Muscle layer of colon (tissue), 2 donors: ENCODE results near the gene MCF2L.
"Not testable (repeated sequence)": the region's sequence is repeated elsewhere in the genome, so short reads cannot be mapped to it uniquely, and the experiment has no call there.

Source experiments
- H3K27ac ChIP-seq: one replicate; pipeline ENCODE4 v1.7.0; 2013; ENCODE audit warnings: low read depth, mild to moderate bottlenecking, low read length, moderate library complexity
- H3K27me3 ChIP-seq, 2 donors: one replicate each; pipeline ENCODE4 v1.7.0; 2013; ENCODE audit warnings: low read length in 2 of 2, mild to moderate bottlenecking in 2 of 2; ENCODE audit not compliant: insufficient read depth in 2 of 2, control insufficient read depth in 1 of 2
- H3K36me3 ChIP-seq: one replicate; pipeline ENCODE4 v1.7.0; 2013; ENCODE audit warnings: mild to moderate bottlenecking, low read length; ENCODE audit not compliant: insufficient read depth
- H3K4me1 ChIP-seq: one replicate; pipeline ENCODE4 v1.7.0; 2013; ENCODE audit warnings: mild to moderate bottlenecking, low read length; ENCODE audit not compliant: insufficient read depth
- H3K4me3 ChIP-seq, 2 donors: one replicate each; pipeline ENCODE4 v1.7.0; 2013; ENCODE audit warnings: low read length in 2 of 2, low read depth in 1 of 2, mild to moderate bottlenecking in 1 of 2, moderate library complexity in 1 of 2
- H3K9ac ChIP-seq: one replicate; pipeline ENCODE4 v1.7.0; 2013; ENCODE audit warnings: low read length
- H3K9me3 ChIP-seq: one replicate; pipeline ENCODE4 v1.7.0; 2013; ENCODE audit warnings: mild to moderate bottlenecking, low read length
- donor health status: abdominal sarcoma.
- donor health status: Adenocarcinoma of cecum.

The MCF2L gene

DNA sequence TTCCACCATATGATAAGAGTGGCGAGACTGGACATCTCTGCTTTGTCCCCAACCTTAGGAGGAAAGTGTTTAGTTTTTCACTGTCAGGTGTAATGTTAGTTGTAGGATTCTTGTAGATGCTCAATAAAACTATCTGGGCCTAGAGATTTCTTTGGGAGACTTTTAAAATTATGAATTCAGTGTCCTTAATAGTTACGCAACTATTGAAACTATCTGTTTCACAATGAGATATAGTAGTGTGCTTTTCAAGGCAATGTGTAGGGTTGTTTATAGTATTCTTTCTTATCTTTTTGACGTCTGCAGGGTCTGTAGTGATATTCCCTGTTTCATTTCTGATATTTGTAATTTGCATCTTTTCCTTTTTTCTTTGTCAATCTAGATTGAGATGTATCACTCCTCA lies 103.4 kb downstream of the MCF2L start:
- no peak overlapping the region for H3K9ac ChIP-seq
- no peak overlapping the region for H3K27ac ChIP-seq
- no peaks in the 10 kb centered on the region for H3K4me1 ChIP-seq
- no peaks in the 10 kb centered on the region for H3K36me3 ChIP-seq
- H3K4me3 ChIP-seq = no peak overlapping the region
- no peaks in the 10 kb centered on the region for H3K9me3 ChIP-seq
- H3K27me3 ChIP-seq = no peaks in the 10 kb centered on the region

DNA sequence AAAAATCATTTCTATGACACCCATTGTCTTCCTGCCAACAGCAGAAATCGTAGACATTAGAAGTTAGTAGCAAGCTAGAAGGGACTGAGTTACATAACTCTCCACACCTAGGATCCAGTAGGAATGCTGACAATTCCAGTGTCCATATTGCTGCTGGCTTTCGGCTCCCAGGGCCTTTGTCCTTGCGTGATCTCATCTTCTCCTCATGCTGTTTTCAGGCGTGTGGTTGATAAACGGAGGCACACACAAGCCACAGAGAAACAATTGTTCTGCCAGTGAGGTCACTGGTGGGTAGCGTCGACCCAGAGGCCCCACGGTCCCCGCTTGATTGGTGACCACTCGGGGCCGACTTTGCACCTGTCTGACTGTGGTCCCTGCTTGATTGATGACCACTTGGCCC lies 104.9 kb downstream of the MCF2L start:
- no peaks in the 10 kb centered on the region for H3K4me1 ChIP-seq
- no peak overlapping the region for H3K27ac ChIP-seq
- H3K27me3 ChIP-seq = no peaks in the 10 kb centered on the region
- no peaks in the 10 kb centered on the region for H3K36me3 ChIP-seq
- H3K4me3 ChIP-seq = no peak overlapping the region
- H3K9ac ChIP-seq = no peak overlapping the region
- H3K9me3 ChIP-seq = no peaks in the 10 kb centered on the region

DNA sequence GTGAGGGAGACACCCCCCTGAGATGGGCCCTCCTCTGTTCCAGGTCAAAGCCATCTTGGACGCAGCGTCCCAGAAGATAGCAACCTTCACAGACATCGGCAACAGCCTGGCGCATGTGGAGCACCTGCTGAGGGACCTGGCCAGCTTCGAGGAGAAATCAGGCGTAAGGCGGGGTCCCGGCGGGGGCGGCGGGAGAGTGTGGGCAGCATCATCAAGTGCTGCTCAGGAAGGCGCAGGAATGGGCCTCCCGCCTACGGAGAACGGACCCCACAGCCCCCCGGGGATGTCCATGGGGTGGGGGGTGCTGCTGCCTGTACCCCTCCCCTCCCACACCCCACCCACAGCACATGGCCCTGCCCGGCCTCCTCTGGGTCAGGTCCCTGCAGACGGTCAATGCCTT lies 105.4 kb downstream of the MCF2L start:
- Histone ChIP-seq H3K9ac (no peak overlapping the region), H3K4me3 (no peak overlapping the region), H3K27me3 (no peaks in the 10 kb centered on the region), H3K27ac (no peak overlapping the region), H3K36me3 (no peaks in the 10 kb centered on the region), H3K9me3 (no peaks in the 10 kb centered on the region), H3K4me1 (no peaks in the 10 kb centered on the region)

DNA sequence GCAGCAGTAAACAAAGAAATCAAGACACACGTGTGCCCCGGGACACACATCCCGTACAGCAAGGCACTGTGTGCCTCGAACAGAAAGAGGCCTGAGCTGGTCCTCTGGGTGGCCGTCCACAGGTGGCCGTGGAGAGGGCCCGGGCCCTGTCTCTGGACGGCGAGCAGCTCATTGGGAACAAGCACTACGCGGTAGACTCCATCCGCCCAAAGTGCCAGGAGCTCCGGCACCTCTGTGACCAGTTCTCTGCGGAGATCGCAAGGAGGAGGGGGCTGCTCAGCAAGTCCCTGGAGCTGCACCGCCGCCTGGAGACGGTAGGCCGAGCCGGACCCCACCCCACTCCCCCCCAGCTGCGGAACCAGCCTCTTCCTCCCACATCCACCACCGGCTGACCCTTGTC lies 105.9 kb downstream of the MCF2L start:
- Histone ChIP-seq H3K27ac (no peak overlapping the region), H3K9ac (no peak overlapping the region), H3K4me1 (no peaks in the 10 kb centered on the region), H3K27me3 (no peaks in the 10 kb centered on the region), H3K36me3 (no peaks in the 10 kb centered on the region), H3K9me3 (no peaks in the 10 kb centered on the region), H3K4me3 (no peak overlapping the region)

DNA sequence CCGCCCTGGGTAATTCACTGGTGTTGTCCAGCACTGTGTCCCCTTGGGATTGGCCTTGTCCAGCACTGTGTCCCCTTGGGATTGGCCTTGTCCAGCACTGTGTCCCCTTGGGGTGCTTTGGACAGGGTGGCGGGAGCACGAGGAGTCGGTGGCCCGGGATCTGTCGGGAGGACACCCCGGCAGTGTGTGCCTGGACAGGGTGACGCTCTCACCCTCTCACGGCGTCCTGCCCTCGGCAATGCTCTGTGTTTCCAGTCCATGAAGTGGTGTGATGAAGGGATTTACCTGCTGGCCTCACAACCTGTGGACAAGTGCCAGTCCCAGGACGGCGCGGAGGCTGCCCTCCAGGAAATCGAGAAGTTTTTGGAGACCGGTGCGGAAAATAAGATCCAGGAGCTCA lies 106.7 kb downstream of the MCF2L start:
- Histone ChIP-seq H3K9me3 (no peaks in the 10 kb centered on the region), H3K4me1 (no peaks in the 10 kb centered on the region), H3K9ac (no peak overlapping the region), H3K27me3 (no peaks in the 10 kb centered on the region), H3K4me3 (no peak overlapping the region), H3K27ac (no peak overlapping the region), H3K36me3 (no peaks in the 10 kb centered on the region)

DNA sequence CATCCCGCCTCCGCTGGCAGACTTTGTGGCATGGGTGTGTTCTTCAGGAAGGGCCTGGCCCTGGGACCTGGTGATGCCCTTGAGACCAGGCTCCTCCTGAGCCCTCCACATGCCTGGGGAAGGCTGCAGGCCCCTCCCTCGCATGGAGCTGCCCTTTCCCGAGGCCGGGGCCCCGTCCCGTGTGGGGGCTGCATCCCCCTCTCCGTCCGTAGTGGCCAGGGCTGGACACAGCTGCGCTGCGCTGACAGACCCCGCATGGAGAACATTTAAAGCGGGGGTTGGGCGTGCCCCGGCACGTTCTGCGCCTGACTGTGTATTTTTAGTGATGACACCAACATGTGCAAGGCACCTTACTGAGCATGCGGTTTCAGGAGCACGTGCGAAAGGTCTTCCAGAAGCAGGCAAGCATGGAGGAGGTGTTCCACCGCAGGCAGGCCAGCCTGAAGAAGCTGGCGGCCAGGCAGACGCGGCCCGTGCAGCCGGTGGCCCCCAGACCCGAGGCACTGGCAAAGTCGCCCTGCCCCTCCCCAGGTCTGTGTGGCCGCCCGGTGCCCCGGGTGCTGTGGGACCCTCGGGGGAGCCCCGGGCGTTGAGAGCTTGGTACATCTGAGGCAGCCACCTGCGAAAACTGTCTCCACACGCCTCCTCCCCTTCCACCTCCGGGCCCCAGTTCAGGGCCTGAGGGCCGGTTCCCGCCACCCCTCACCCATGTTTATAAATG lies 107.8 kb downstream of the MCF2L start:
- no peaks in the 10 kb centered on the region for H3K36me3 ChIP-seq
- no peak overlapping the region for H3K9ac ChIP-seq
- H3K4me3 ChIP-seq = no peak overlapping the region
- no peak overlapping the region for H3K27ac ChIP-seq
- no peaks in the 10 kb centered on the region for H3K27me3 ChIP-seq
- no peaks in the 10 kb centered on the region for H3K4me1 ChIP-seq
- no peaks in the 10 kb centered on the region for H3K9me3 ChIP-seq

DNA sequence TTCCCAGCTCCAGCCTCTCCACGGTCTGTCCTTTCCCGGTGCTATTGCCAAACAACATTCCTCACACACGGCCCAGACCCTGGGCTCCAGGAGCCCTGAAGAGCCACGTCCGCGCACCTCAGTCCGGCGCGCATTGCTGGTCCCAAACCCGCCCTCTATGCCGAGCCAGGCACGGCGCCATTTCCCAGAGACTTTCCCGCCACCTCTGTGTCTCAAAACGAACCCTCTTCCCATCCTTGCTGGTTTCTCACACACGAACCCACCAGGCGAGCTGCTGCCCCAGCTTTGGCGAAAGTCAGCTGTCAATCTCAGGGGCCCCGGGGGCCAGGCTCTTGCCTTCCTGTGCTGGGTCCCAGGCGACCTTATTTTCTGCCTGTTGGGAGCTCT lies 108.5 kb downstream of the MCF2L start:
- Histone ChIP-seq H3K9me3 (no peaks in the 10 kb centered on the region), H3K27ac (no peak overlapping the region), H3K4me3 (no peak overlapping the region), H3K36me3 (no peaks in the 10 kb centered on the region), H3K27me3 (no peaks in the 10 kb centered on the region), H3K4me1 (no peaks in the 10 kb centered on the region), H3K9ac (no peak overlapping the region)

DNA sequence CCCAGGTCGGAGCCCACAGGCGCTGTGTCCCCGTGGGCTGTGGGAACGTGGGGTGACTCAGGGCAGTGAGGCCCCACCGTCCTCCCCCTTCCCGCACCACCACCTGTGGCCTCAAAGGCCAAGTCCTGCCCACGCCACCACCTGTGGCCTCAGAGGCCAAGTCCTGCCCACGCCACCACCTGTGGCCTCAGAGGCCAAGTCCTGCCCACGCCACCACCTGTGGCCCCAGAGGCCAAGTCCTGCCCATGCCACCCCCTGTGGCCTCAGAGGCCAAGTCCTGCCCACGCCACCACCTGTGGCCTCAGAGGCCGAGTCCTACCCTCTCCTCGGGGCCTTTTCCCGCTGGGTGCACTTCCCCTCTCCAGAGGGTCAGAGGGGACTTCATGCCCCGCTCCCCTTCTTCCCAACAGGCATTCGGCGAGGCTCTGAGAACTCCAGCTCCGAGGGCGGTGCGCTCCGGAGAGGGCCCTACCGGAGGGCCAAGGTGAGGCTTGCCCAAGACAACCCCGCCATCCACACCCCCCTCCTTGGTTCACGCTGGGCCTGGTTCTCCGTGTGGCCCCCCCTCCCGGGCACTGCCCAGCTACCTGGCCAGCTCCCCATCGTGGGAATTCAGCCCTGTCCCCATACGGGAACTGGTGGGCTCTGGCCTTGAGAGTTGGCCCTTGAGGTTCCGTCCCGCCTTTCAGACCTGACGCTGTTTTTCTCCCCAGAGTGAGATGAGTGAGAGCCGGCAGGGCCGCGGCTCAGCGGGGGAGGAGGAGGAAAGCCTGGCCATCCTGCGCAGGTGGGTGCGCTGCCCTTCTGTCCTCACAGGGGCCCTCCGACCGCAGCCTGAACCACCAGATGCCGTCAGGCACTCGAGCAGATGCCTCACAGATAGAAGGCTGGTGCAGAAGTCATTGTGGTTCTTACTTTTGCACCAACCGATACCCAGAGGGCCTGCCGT lies 109.2 kb downstream of the MCF2L start:
- H3K4me1 ChIP-seq = no peaks in the 10 kb centered on the region
- H3K27ac ChIP-seq = no peak overlapping the region
- H3K27me3 ChIP-seq = no peaks in the 10 kb centered on the region
- no peak overlapping the region for H3K4me3 ChIP-seq
- H3K36me3 ChIP-seq = no peaks in the 10 kb centered on the region
- no peak overlapping the region for H3K9ac ChIP-seq
- no peaks in the 10 kb centered on the region for H3K9me3 ChIP-seq

DNA sequence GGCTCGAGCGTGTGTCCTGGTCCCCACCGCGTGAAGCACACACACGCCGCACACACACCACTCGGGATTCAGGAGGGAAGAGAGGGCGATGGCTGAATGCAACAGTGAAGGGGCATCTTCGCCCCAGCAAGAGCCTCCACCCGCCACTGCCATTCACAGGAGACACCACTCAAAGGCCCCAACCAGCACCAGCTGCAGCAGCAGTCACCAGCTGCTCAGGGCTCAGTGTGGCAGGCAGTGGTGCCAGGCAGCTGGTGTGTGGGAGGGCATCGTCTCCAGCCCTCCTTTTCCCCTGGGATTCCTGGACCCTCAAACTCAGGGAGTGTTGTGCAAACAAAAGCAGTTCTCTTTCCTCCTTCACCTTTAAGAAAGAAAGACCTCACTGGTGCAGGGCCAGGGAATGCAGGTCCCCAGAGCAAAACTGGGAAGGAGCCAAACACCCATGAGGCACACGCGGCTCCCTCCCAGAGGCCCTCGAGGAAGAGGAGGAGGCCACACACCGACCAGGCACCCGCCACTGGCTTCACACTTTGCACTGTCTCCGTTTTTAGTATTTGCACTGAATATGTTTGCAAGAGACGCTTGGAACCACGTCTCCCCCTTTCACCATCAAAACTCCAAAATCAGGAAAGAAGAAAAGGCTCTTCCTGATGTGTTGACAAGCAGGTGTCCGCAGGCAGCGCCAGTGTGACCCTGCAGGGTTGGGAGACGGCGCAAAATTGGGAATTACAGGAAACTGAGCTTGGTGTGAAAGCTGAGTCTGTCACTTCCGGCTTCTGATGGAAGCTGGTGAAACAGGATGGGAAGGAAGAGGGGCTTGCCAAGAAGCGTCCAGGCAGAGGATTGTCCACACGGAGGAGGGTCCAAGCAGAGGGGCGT lies 110.1 kb downstream of the MCF2L start:
- no peaks in the 10 kb centered on the region for H3K27me3 ChIP-seq
- no peaks in the 10 kb centered on the region for H3K4me1 ChIP-seq
- no peaks in the 10 kb centered on the region for H3K36me3 ChIP-seq
- H3K27ac ChIP-seq = no peak overlapping the region
- no peak overlapping the region for H3K4me3 ChIP-seq
- H3K9ac ChIP-seq = no peak overlapping the region
- H3K9me3 ChIP-seq = no peaks in the 10 kb centered on the region

DNA sequence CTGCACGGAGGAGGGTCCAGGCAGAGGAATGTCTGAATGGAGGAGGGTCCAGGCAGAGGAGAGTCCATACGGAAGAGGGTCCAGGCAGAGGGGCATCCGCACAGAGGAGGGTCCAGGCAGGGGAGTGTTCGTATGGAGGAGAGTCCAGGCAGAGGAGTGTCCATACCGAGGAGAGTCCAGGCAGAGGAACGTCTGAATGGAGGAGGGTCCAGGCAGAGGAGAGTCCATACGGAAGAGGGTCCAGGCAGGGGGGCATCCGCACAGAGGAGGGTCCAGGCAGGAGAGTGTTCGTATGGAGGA lies 110.7 kb downstream of the MCF2L start:
- H3K27me3 ChIP-seq, H3K36me3 ChIP-seq, H3K27ac ChIP-seq, H3K4me1 ChIP-seq, H3K9me3 ChIP-seq, H3K4me3 ChIP-seq, H3K9ac ChIP-seq: not testable (repeated sequence)

DNA sequence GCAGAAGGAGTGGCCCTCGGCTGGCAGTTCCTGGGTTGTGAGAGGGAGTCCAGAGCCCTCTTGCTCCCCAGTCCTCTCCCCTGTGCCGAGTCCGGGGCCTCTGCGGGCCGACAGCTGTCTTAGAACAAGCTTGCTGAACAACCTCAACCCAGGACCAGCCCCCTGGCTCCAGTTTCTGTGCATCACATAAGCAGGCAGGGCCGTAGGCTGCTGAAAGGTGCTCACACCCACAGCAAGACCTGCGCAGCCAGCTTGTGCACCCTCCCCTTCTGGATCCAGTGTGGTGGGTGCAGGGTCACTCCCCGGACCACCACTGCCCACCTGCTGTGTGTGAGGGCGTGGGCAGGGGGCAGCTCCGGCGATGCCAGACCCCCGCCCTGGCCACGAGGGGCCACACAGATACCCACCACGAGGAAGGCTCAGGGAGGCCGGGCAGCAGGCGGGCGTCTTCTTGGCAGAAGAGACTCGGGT lies 111.4 kb downstream of the MCF2L start:
- no peak overlapping the region for H3K4me3 ChIP-seq
- H3K4me1 ChIP-seq = no peaks in the 10 kb centered on the region
- H3K36me3 ChIP-seq = no peaks in the 10 kb centered on the region
- no peaks in the 10 kb centered on the region for H3K27me3 ChIP-seq
- no peaks in the 10 kb centered on the region for H3K9me3 ChIP-seq
- no peak overlapping the region for H3K27ac ChIP-seq
- H3K9ac ChIP-seq = no peak overlapping the region
